ENCODE data around the gene SLC22A4.

SLC22A4 gene

GRCh38 chr5:132344775-132345514 lies 50.8 kb downstream of the SLC22A4 start:
- DNase-seq: no peak

DNA sequence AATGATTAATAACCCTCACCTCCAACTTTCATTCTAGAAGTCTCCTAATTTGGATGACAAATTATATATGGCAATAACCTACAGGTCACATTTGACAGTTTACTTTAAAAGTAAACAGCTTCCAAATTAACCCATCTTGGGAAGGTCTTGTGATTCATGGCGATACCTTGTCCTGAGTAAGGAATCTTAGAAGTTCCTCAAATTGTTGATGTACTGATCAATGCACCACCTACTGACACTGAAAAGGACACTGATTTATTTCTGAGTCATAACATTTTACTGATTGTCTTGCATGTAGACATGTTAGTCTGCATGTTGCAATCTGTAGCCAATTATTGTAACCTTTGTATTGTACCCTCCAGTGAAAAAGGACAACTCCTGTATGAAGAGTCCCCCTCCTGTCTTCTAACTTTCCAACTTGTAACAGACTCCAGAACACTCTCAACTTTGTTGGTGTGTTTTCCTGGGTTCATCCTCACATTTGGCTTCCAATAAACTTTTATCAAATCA lies 59.3 kb downstream of the SLC22A4 start:
- no peak for DNase-seq

DNA sequence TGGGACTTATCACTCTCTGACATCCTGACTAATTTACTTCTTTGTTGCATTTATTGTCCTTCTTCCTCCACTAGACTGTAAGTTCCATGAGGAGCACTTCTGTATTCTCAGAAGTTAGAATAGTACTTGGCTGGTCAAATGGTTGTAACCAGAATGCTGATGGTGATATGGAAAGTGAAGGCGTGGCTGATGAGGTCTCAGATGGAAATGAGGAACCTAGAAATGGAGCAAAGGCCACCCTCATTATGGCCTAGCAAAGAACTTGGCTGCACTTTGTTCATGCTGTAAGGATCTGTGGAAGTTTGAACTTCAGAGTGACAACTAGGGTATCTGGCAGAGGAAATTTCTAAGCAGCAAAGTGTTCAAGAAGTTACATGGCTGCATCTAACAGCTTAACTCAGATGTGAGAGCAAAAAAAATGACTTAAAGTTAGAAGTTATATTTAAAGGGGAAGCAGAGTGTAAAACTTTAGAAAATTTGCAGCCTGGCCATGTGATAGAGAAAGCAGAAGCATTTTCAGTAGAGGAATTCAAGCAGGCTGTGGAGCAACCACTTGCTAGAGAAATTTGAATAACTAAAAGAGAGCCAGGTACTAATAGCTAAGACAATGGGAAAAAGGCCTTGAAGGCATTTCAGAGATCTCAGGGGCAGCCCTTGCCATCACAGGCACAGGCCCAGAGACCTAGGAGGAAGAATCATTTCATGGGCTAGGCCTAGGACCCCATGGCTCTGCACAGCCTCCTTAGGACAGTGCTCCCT lies 60.4 kb downstream of the SLC22A4 start:
- no peak for DNase-seq

GRCh38 chr5:132355140-132355765 lies 61.1 kb downstream of the SLC22A4 start:
- no peak for DNase-seq

DNA sequence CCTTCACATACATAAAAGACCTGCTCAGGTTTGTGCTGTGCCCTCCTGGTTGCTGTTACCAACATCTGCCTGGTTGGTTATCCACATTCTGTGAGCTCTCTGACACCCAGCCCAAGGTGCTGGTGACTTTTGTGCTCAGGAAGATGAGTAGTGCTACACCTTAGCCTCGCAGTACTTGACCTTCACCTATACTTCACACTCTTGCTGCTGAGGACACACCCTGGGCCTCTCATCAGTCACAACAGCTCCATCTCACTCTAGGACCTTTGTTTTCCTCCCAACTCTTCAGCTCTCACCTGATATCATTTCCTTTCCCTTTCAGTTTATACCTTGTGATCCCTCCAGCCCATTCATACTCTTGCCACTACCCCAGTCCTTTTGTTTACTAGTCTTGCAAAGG lies 64.6 kb downstream of the SLC22A4 start:
- DNase-seq: no peak

- DNase-seq: no peak
These were observed 67.9 kb downstream of the SLC22A4 start for GRCh38 chr5:132362086-132362485.

DNA sequence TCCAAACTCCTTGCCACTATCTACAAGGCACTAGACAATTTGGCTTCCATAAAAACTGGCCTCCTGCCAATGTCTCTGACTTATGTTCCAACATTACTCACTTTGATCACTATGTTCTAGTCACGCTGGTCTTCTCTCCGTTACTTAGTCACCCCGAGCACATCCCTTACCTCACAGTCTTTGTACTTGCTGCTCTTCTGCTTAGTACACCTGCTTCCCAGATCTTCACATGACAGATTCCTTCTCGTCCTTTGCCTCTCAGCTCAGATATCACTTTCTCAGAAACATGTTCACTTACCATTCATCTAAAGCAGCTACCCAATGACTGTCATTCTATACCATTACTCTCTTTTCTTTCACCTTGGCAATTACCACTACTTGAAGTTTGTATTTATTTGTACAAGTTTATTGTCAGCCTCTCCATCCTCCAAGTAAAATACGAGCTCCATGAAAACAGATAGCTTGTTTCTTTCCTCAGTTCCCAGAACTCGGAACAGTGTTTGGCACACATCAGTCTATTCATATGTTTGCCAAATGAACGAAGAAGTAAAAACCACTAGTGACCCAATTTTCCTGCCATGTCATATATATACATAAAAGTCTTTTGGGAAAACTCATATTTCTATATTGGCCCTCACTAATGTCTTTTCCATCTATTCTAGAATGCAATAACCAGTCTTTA lies 69.4 kb downstream of the SLC22A4 start:
- no peak for DNase-seq

- DNase-seq: no peak
These were observed 70.1 kb downstream of the SLC22A4 start for GRCh38 chr5:132364319-132364718.

DNA sequence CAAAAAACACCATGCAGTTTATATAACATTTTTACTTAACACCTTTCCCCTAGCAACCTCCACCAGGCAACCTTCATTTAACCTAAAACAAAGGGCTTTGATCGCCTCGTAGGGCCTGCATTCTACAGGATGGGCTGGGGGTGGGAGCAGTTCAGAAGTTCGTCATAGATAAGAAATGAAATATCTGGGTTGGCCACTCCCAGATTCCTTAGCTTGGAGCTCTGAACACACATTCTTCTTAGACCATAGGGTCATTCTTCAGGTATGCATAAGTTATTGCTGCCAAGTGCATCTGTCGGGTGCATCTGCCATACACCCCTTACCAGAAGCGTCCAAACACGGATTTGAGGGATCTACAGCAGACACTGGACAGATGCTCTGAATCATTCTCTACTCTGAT lies 71.0 kb downstream of the SLC22A4 start:
- no peak for DNase-seq

DNA sequence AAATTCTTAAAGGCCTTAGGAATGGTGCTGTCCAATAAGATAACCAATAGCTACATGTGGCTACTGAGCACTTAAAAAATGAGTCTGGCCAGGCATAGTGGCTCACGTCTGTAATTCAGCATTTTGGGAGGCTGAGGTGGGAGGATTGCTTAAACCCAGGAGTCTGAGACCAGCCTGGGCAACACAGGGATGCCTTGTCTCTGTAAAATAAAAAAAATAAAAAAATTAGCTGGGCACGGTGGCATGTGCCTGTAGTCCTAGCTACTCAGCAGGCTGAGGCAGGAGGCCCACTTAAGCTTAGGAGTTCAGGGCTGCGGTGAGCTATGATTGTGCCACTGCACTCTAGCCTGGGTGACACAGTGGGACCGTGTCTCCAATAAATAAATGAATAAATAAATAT lies 74.0 kb downstream of the SLC22A4 start:
- DNase-seq: no peak

GRCh38 chr5:132369007-132369473 lies 74.8 kb downstream of the SLC22A4 start:
- DNase-seq: no peak

DNA sequence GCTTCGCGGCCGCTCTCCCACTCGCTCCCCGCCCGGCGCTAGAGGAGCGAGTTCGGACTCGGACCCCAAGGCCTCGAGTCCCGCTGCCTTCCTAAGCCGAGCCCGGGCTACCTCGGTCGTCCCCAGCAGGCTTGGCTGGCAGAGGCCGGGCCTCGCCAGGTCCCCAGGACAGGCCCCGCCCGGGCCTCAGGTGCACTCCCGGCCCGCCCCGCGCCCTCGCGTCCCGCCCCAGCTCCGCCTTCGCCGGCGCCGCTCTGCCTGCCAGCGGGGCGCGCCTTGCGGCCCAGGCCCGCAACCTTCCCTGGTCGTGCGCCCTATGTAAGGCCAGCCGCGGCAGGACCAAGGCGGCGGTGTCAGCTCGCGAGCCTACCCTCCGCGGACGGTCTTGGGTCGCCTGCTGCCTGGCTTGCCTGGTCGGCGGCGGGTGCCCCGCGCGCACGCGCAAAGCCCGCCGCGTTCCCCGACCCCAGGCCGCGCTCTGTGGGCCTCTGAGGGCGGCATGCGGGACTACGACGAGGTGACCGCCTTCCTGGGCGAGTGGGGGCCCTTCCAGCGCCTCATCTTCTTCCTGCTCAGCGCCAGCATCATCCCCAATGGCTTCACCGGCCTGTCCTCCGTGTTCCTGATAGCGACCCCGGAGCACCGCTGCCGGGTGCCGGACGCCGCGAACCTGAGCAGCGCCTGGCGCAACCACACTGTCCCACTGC lies 75.4 kb downstream of the SLC22A4 start, which contains the start of gene SLC22A5:
SLC22A5 (plus strand) TSS at position 237 of the 707 bp plus-strand sequence; CDS start at position 500, 263 bp downstream.
- DNase-seq: peak; percentile 42

GRCh38 chr5:132370181-132370970 lies 76.2 kb downstream of the SLC22A4 start:
- DNase-seq: no peak

- no peak for DNase-seq
These were observed 76.9 kb downstream of the SLC22A4 start for GRCh38 chr5:132370971-132371602.

DNA sequence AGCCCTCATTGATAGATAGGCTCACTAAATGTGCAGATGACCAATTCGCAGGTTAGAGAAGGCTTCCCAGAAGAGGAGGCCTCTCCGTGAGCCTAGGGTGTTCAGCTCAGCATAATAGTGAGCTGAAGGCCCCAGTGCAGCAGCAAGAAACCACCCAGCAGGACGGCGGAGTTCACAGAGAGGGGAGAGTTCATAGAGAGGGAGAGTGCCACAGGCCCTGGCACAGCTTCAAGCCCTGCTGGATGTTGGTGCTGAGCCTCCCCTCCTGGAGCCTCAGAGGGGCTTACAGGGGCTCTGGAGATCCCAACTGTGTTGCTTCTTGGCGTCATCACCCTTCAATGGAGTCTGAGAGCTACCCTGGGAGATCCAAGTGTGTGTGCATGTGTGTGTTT lies 77.4 kb downstream of the SLC22A4 start:
- DNase-seq: no peak

DNA sequence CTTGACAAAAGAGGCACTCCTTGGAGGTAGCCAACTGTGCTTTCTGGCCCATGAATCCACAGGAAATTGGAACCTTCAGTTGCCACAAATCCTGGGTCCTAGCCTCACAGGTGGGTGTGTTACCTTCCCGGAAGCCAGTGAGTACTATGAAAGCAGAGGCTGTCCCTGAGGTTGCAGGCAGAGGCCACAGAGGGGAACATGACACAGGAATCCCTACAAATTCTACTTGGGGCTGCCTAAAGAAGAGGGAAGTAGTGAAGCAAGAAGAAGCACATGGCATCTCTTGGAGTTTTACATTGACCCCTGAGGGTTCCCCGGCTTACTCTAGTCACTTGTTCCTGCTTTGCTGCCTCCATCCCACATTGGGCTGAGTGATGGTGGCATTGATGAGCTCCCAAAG lies 77.9 kb downstream of the SLC22A4 start:
- no peak for DNase-seq

DNA sequence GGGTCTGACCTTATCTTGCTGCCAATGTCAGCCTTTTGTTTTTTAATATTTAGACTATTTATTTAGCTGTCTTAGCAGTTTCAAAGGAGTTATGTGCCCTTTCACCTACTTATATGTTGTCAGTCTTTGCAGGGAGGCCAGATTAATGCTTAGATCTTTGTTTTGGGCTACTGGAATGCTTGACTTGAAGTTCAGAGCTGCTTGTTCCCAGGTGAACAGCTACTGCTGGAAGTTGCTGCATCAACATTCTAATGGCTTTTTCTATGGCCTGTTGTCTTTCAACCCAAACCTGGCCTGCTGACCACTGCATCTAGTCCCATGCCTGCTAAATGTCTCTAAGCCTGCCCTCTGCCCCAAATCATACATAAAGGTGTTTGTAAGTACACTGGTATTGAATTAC lies 78.3 kb downstream of the SLC22A4 start:
- DNase-seq: no peak

DNA sequence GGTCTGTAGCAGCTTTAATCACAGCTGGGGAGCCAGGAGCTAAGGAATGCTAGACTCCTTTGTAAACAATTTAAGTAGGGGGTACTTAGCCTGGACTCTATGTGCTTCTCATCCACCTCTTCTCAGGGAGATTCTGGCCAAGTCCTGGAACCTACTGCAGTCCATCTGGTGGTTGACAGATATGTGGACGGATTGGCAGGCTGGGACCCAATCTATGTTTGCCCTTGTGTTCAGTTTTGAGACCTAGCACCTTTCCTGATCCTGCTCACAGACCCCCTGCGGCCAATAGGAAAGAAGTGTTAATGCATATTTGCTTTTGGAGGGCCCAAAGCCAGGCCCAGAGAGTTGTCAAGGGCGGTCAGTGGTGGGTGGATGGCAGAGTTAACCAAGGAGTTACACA lies 81.8 kb downstream of the SLC22A4 start:
- DNase-seq: no peak

DNA sequence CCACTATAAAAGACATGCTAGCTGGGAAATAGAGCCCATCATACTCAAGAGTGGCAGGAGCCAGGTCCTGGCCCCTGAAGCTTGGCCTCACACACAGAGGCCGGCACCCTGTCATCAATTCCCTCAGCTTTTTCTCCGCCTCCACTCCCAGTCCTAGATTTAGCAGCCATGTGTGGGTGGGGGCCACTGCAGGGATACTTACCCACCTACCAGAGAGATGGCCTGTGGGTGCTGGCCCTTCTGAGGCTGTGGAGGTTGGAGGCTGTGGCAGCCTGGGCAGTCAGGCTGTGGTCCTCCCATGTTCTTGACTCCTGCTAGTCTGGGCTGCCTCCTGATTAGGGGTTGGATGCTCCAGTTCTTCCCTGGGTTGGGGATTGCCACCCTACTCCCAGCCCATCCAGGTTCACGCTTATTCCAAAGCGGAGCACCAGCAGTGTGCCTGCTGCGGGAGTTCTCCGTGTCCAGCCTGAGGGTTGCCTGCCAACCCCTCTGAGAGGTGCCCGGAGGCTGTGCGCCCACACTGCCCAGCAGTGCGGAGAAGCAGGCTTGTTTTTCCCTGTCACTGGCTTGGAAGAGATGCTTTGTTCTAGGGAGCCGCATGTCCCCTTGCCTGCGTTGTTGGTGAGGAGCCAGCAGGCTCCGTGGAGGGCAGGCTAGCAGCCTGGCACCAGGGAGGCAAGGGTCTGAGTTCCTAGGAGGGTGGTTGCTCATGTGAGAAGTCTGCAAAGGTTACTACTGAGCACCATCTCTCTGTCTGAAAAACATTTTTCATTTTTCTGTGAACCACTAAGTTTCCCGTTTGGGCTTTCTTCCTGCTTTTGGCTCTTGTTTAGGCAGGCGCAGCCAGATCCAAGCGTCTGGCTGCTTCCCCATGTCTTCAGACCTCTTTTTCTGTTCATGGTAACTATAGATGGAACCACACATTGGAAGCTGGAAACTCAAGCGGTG lies 82.8 kb downstream of the SLC22A4 start:
- DNase-seq: no peak

GRCh38 chr5:132377738-132378137 lies 83.5 kb downstream of the SLC22A4 start:
- DNase-seq: no peak
